K562 (cell line): ENCODE data around the gene MCCC2. TPM values are rescaled to one million over a fixed set of nuclear protein-coding genes. Genes with fewer than 3 reads are reported as not detected.

Experiments
- ATAC-seq: fragments of 200-7000 bp; cut with Tn5 transposase; 3 replicates; pipeline ENCODE4 v1.9.1; 2020; ENCODE audit warnings: moderate library complexity
- BruUV-seq: library from RNA; stranded (reverse); fragments of 400-500 nt; replicated peaks from 2 replicates; lab custom pipeline; 2021; lab: Mats Ljungman, UMichigan
- CTCF ChIA-PET: fragments of 300-600 bp; formaldehyde crosslinking; extraction: SDS; loops from one replicate; lab custom pipeline; 2021; ENCODE audit warnings: low intra/inter-chr PET ratio; lab: Yijun Ruan, JAX
- POLR2A ChIA-PET: fragments of 300-600, 350-650 bp; sonication (Branson Sonifier 250); formaldehyde crosslinking; extraction: SDS; loops from one replicate; lab custom pipeline; 2021; ENCODE audit warnings: antibody characterized with exemption, inconsistent platforms; lab: Yijun Ruan, JAX
- DNase-seq, 4 experiments: peaks; one replicate each; pipeline versions ENCODE4 v3.0.0 to v3.0.0-alpha.2; 2011 to 2018; ENCODE audit warnings: low spot score in 3 of 4, mixed read lengths in 3 of 4; ENCODE audit errors: extremely low read depth in 1 of 4
- FAIRE-seq: peaks from 2 replicates; lab custom pipeline; 2011; peaks lifted over from hg19 to GRCh38; lab: Jason Lieb, UNC
- H2AFZ ChIP-seq: 2 replicates; pipeline ENCODE4 v1.6.0; 2011; ENCODE audit warnings: low read depth, low read length, control low read depth, inconsistent platforms
- H3K27ac ChIP-seq: fragments of 200-600 bp; 3 replicates; pipeline ENCODE4 v1.8.0; 2011; ENCODE audit warnings: low read depth, mild to moderate bottlenecking, control low read depth, inconsistent platforms, low read length, moderate library complexity, mixed read lengths; ENCODE audit errors: extremely low read depth
- H3K27me3 ChIP-seq, 2 experiments: fragments of 300-600 bp in 1 of 2; 2 replicates in 1 of 2; 3 replicates in 1 of 2; pipeline versions ENCODE4 v1.6.0 to v1.8.0; 2011; ENCODE audit warnings: inconsistent platforms in 2 of 2, low read length in 2 of 2, mild to moderate bottlenecking in 1 of 2, mixed read lengths in 1 of 2, moderate library complexity in 1 of 2; ENCODE audit not compliant: control insufficient read depth in 2 of 2, insufficient read depth in 2 of 2
- H3K36me3 ChIP-seq: fragments of 300-600 bp; 3 replicates; pipeline ENCODE4 v1.8.0; 2011; ENCODE audit warnings: mild to moderate bottlenecking, low read length, inconsistent platforms; ENCODE audit not compliant: control insufficient read depth, insufficient read depth
- H3K4me1 ChIP-seq, 2 experiments: fragments of 200-600 bp in 1 of 2; replicated peaks in 1 of 2; 2 replicates in 1 of 2; 3 replicates in 1 of 2; pipeline versions ENCODE4 v1.5.1 to v1.8.0; 2011; ENCODE audit warnings: inconsistent platforms in 2 of 2, low read length in 2 of 2, mild to moderate bottlenecking in 1 of 2, mixed read lengths in 1 of 2, moderate library complexity in 1 of 2; ENCODE audit not compliant: control insufficient read depth in 2 of 2, insufficient read depth in 2 of 2
- H3K4me2 ChIP-seq: 2 replicates; pipeline ENCODE4 v1.6.1; 2011; ENCODE audit warnings: low read length, control low read depth, inconsistent platforms, mixed read lengths; ENCODE audit not compliant: insufficient read depth
- H3K4me3 ChIP-seq: fragments of 200-600 bp; sonication (generic), shearing (Covaris generic); 2 replicates; pipeline ENCODE4 v1.5.1; 2016; ENCODE audit warnings: control low read depth, inconsistent platforms
- H3K79me2 ChIP-seq: fragments of 200-600 bp; 3 replicates; pipeline ENCODE4 v1.8.0; 2011; ENCODE audit warnings: low read length, inconsistent platforms; ENCODE audit not compliant: control insufficient read depth, insufficient read depth
- H3K9ac ChIP-seq, 2 experiments: 2 replicates each; pipeline versions ENCODE4 v1.6.0 to v1.6.1; 2011; ENCODE audit warnings: low read depth in 2 of 2, low read length in 2 of 2, control low read depth in 1 of 2, inconsistent platforms in 1 of 2, mild to moderate bottlenecking in 1 of 2, mixed read lengths in 1 of 2; ENCODE audit not compliant: insufficient read depth in 1 of 2
- H3K9me1 ChIP-seq: one replicate; pipeline ENCODE4 v1.6.0; 2011; ENCODE audit warnings: inconsistent platforms, mild to moderate bottlenecking, low read length, moderate library complexity; ENCODE audit not compliant: control insufficient read depth, insufficient read depth
- H3K9me3 ChIP-seq: replicated peaks from 2 replicates; pipeline ENCODE4 v1.5.1; 2011; ENCODE audit warnings: low read depth, low read length, inconsistent platforms; ENCODE audit not compliant: control insufficient read depth, insufficient read depth
- H4K20me1 ChIP-seq: replicated peaks from 2 replicates; pipeline ENCODE4 v1.6.1; 2011; ENCODE audit warnings: low read length, inconsistent platforms, mixed read lengths; ENCODE audit not compliant: control insufficient read depth, insufficient read depth
- FOXA3 ChIP-seq, 2 experiments: fragments of 450-650 bp in 1 of 2; sonication (generic) in 1 of 2; formaldehyde crosslinking; IDR thresholded peaks in 1 of 2; conservative IDR thresholded peaks in 1 of 2; 2 replicates each; pipeline versions ENCODE4 v1.4.0 to v1.8.0; 2020 to 2022; ENCODE audit warnings: mild to moderate bottlenecking in 2 of 2, missing genetic modification reagents in 1 of 2
- FOXO4 ChIP-seq: fragments of 450-650 bp; formaldehyde crosslinking; IDR thresholded peaks from 2 replicates; pipeline ENCODE4 v1.4.0; 2020; ENCODE audit warnings: mild to moderate bottlenecking, moderate library complexity
- PHTF2 ChIP-seq: fragments of 250-450 bp; sonication (Bioruptor Pico); IDR thresholded peaks from 2 replicates; pipeline ENCODE4 v1.5.0; 2021; ENCODE audit warnings: mild to moderate bottlenecking
- POLR2B ChIP-seq: fragments of 450-650 bp; IDR thresholded peaks from 2 replicates; pipeline ENCODE4 v1.6.1; 2018; ENCODE audit warnings: low read depth; ENCODE audit not compliant: partially characterized antibody
- RCOR1 ChIP-seq, 2 experiments: IDR thresholded peaks; 2 replicates each; pipeline ENCODE4 v1.6.1; 2012; ENCODE audit warnings: low read depth in 2 of 2, low read length in 2 of 2, borderline replicate concordance in 1 of 2, improper control_type of control experiment in 1 of 2
- SP2 ChIP-seq: IDR thresholded peaks from 2 replicates; pipeline ENCODE4 v1.6.1; 2011; ENCODE audit warnings: mild to moderate bottlenecking, low read depth, low read length, moderate library complexity; ENCODE audit not compliant: poor library complexity, severe bottlenecking; ENCODE audit errors: extremely low read depth
- TRIM28 ChIP-seq: fragments of 450-650 bp; IDR thresholded peaks from 2 replicates; pipeline ENCODE4 v1.6.1; 2017
- YY1 ChIP-seq, 3 experiments: IDR thresholded peaks; 2 replicates each; pipeline ENCODE4 v1.6.1; 2011; ENCODE audit warnings: low read length in 2 of 3, mild to moderate bottlenecking in 2 of 3, moderate library complexity in 2 of 3, borderline replicate concordance in 1 of 3, control low read depth in 1 of 3, low read depth in 1 of 3; ENCODE audit not compliant: insufficient read depth in 3 of 3, insufficient replicate concordance in 2 of 3, control insufficient read depth in 1 of 3, insufficient read length in 1 of 3; ENCODE audit errors: extremely low read depth in 1 of 3
- ZNF121 ChIP-seq: sonication (generic); formaldehyde crosslinking; conservative IDR thresholded peaks from 2 replicates; pipeline ENCODE4 v1.8.0; 2022; ENCODE audit warnings: missing genetic modification reagents
- ZNF140 ChIP-seq: fragments of 250-450 bp; sonication (Bioruptor Pico); IDR thresholded peaks from 2 replicates; pipeline ENCODE4 v1.8.0; 2021; ENCODE audit warnings: moderate library complexity, mild to moderate bottlenecking, inconsistent platforms
- ZNF232 ChIP-seq: sonication (generic); formaldehyde crosslinking; IDR thresholded peaks from 2 replicates; pipeline ENCODE4 v1.8.0; 2022; ENCODE audit warnings: mild to moderate bottlenecking, missing genetic modification reagents
- ZNF277 ChIP-seq: fragments of 250-450 bp; sonication (Bioruptor Pico); IDR thresholded peaks from 2 replicates; pipeline ENCODE4 v1.8.0; 2022; ENCODE audit warnings: inconsistent platforms, mild to moderate bottlenecking, moderate library complexity, borderline replicate concordance
- WGBS: fragments of 100-300 bp; shearing (Covaris generic); methylation state at CpG from one replicate; pipeline ENCODE4 v1.1.6; 2016; ENCODE audit warnings: low coverage, mixed read lengths; ENCODE audit not compliant: insufficient coverage; ENCODE audit errors: missing lambda C conversion rate; 5-methylcytosine and 5-hydroxymethylcytosine counted together
- in situ Hi-C: fragments of 300-500 bp; cut with MboI; formaldehyde crosslinking; loops from 4 replicates; pipeline ENCODE4 v1.15.0; 2018; ENCODE audit warnings: inconsistent platforms, mixed read lengths
- intact Hi-C: fragments of 100-400 bp; cut with micrococcal nuclease; formaldehyde crosslinking; loops from 2 replicates; pipeline ENCODE4 v1.14.2; 2022
- polyA plus RNA-seq, 8 experiments: library from polyadenylated mRNA; depleted of rRNA in 4 of 8; stranded (reverse) in 5 of 8; unstranded in 3 of 8; fragments of >200 nt; fragmentation: Nextera tagmentation in 2 of 8; fragmentation: Illumina TruSeq in 1 of 8; extraction: Ambion mirVana in 2 of 8; extraction: Trizol in 1 of 8; gene quantifications; 2 replicates each; pipeline versions ENCODE4 v1.2.1 to v1.2.3, GENCODE V29; 2011 to 2014; ENCODE audit warnings: inconsistent platforms in 1 of 8, missing spikeins in 1 of 8
- total RNA-seq, 7 experiments: library from RNA; depleted of rRNA in 6 of 7; stranded (reverse); fragments of >200 nt in 6 of 7; fragmentation: Illumina TruSeq in 2 of 7; extraction: Trizol in 2 of 7; gene quantifications; 2 replicates each; pipeline versions ENCODE4 v1.2.1 to v1.2.3, GENCODE V29; 2011 to 2021; ENCODE audit warnings: low replicate concordance in 1 of 7
- TF ChIP-seq, protein P1 (sequence below): fragments of 250-450 bp; sonication (Bioruptor Pico); IDR thresholded peaks from 2 replicates; pipeline ENCODE4 v1.4.0; 2020; ENCODE audit warnings: mild to moderate bottlenecking, moderate library complexity

Gene MCCC2
- total and polyA plus RNA-seq, 9 of the 15 experiments (the other 6 are each of a cell fraction or from before 2014, with no cell fraction given): 17.1 to 77.9 (median 52.5) TPM

DNA sequence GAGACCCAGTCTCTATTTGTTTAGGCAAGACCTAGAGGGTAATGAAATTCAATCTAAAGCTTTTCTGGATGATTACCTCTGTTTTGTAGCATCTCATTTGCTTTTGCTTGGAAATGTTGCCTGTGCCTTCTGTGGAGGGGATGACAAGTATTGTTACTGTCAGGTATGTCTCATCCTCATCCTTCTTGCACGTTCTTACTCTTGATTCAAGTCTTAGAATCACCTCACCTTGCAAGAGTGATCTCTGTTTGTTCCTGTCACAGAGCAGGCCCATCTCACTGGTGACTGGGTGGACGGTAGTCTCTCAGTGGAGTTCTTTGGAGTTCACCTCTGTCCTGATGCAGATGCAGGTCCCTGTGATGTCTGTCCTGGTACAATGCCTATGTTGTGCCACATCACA lies 33.5 kb downstream of the MCCC2 start:
- H3K9ac ChIP-seq: no peak overlapping the region
- no peaks in the 10 kb centered on the region for H3K27me3 ChIP-seq
- H3K36me3 ChIP-seq: peaks cover 29% of the 10 kb centered on the region; the same call in 2 of the 3 replicates
- no peak overlapping the region for H2AFZ ChIP-seq
- in situ Hi-C loops: no loop called here
- CTCF ChIA-PET: no interaction called here
- WGBS: 78% methylated on average over 2 of the region's 2 CpGs
- H3K79me2 ChIP-seq: no peaks in the 10 kb centered on the region
- H3K4me2 ChIP-seq: no peak overlapping the region
- DNase-seq (no peak), ATAC-seq (no peak), FAIRE-seq (no peak)
- no TSS peak for BruUV-seq
- no peak overlapping the region for H3K4me3 ChIP-seq
- H4K20me1 ChIP-seq: no peaks in the 10 kb centered on the region
- POLR2A ChIA-PET: no interaction called here
- H3K27ac ChIP-seq: no peak overlapping the region
- intact Hi-C loops: no loop called here
- H3K4me1 ChIP-seq: peaks cover 0 to 3% of the 10 kb centered on the region in 2 experiments; a peak in 2 of 5 replicates
- no peaks in the 10 kb centered on the region for H3K9me3 ChIP-seq
- H3K9me1 ChIP-seq: no peaks in the 10 kb centered on the region
- TF ChIP-seq RCOR1 (IDR thresholded peaks at IDR 0.05; ENCODE audit: borderline replicate concordance in 1 of 2, low read depth in 2 of 2, low read length in 2 of 2): no peak
- TF ChIP-seq, protein P1, sequence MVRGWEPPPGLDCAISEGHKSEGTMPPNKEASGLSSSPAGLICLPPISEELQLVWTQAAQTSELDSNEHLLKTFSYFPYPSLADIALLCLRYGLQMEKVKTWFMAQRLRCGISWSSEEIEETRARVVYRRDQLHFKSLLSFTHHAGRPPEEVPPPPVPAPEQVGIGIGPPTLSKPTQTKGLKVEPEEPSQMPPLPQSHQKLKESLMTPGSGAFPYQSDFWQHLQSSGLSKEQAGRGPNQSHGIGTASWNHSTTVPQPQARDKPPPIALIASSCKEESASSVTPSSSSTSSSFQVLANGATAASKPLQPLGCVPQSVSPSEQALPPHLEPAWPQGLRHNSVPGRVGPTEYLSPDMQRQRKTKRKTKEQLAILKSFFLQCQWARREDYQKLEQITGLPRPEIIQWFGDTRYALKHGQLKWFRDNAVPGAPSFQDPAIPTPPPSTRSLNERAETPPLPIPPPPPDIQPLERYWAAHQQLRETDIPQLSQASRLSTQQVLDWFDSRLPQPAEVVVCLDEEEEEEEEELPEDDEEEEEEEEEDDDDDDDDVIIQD (CRISPR knock-in tag): no peak
- TF ChIP-seq SP2: no peak
- TF ChIP-seq ZNF140 (CRISPR knock-in tag): no peak
- TF ChIP-seq FOXA3 (CRISPR knock-in tag; conservative IDR thresholded peaks at IDR 0.05 in 1 of 2, IDR thresholded peaks at IDR 0.05 in 1 of 2): no peak
- TF ChIP-seq ZNF277 (CRISPR knock-in tag): no peak
- no peak for TF ChIP-seq TRIM28
- no peak for TF ChIP-seq ZNF232 (CRISPR knock-in tag)
- no peak for TF ChIP-seq POLR2B
- no peak for TF ChIP-seq ZNF121 (CRISPR knock-in tag)
- TF ChIP-seq YY1 (IDR thresholded peaks at IDR 0.05; ENCODE audit: borderline replicate concordance in 1 of 3, control insufficient read depth in 1 of 3, extremely low read depth in 1 of 3, insufficient read depth in 3 of 3, insufficient read length in 1 of 3, insufficient replicate concordance in 2 of 3, low read depth in 1 of 3, low read length in 2 of 3): no peak
- no peak for TF ChIP-seq FOXO4 (CRISPR knock-in tag)
- no peak for TF ChIP-seq PHTF2
